ENCODE data around the gene SPOCK2. TPM values are rescaled to one million over a fixed set of nuclear protein-coding genes. Genes with fewer than 3 reads are reported as not detected.
"Not testable (repeated sequence)": the region's sequence is repeated elsewhere in the genome, so short reads cannot be mapped to it uniquely, and the experiment has no call there.

The SPOCK2 gene
- total RNA-seq, 4 donors from 2014 or later, result 4.6 to 12.1 (median 7.8) TPM

DNA sequence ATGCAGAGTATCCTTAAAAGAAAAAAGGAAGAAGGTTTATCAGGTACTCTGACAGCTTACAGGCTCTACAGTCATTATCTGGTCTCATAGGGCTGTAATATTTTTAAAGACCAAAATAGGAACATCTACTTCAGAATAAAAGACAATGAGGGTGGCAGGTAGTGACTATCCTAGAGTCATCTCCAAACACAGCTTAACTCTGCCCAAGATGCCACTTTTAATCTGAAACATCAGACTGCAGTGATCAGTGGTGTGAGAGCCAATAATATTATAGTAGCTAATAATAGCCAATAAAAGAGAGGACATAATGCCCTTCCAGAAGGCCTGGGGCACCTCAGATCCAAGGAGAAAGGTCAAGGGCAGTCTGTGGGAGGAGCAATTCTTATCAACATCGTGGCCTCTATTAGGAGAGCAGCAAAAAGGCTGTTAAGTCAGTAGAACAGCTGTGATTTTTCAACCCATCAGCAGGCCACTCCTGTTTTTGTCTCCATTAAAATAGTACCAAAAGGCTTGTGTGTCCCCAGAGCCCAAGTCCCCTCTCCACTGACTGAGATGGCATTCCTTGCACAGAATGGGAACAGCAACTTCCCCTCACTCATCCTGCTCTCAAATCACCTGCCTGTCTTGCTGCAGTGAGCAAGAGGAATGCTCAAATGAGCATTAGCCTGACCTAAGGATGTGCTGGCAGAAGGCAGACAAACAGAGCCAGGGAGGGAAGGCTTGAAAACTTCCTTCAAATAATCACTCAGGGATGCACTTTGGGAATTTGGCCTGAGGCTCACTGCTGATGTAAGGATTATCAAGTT, 20.7 kb upstream of the SPOCK2 start:
- no peak for DNase-seq (ENCODE audit: extremely low spot score)
- WGBS, result 56% methylated on average over 1 of the region's 1 CpG
- intact Hi-C loops (cut with DNase I), result no loop called here
- TF ChIP-seq POLR2AphosphoS5 (IDR thresholded peaks at IDR 0.05) (no peak), EP300 (IDR thresholded peaks at IDR 0.05) (no peak), POLR2A (IDR thresholded peaks at IDR 0.05; ENCODE audit: low read depth) (no peak)
- TF ChIP-seq, protein P1, sequence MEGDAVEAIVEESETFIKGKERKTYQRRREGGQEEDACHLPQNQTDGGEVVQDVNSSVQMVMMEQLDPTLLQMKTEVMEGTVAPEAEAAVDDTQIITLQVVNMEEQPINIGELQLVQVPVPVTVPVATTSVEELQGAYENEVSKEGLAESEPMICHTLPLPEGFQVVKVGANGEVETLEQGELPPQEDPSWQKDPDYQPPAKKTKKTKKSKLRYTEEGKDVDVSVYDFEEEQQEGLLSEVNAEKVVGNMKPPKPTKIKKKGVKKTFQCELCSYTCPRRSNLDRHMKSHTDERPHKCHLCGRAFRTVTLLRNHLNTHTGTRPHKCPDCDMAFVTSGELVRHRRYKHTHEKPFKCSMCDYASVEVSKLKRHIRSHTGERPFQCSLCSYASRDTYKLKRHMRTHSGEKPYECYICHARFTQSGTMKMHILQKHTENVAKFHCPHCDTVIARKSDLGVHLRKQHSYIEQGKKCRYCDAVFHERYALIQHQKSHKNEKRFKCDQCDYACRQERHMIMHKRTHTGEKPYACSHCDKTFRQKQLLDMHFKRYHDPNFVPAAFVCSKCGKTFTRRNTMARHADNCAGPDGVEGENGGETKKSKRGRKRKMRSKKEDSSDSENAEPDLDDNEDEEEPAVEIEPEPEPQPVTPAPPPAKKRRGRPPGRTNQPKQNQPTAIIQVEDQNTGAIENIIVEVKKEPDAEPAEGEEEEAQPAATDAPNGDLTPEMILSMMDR (IDR thresholded peaks at IDR 0.05), result no peak
- H3K4me1 ChIP-seq, result peaks cover 0 to 12% (median 0%) of the 10 kb centered on the region in 4 donors
- H3K4me3 ChIP-seq, result no peak overlapping the region
- H3K27ac ChIP-seq (replicated peaks in 1 of 4), result no peak overlapping the region
- H3K27me3 ChIP-seq, result no peaks in the 10 kb centered on the region
- H3K9me3 ChIP-seq, result no peaks in the 10 kb centered on the region
- peaks cover 0 to 14% (median 0%) of the 10 kb centered on the region in 4 donors for H3K36me3 ChIP-seq

DNA sequence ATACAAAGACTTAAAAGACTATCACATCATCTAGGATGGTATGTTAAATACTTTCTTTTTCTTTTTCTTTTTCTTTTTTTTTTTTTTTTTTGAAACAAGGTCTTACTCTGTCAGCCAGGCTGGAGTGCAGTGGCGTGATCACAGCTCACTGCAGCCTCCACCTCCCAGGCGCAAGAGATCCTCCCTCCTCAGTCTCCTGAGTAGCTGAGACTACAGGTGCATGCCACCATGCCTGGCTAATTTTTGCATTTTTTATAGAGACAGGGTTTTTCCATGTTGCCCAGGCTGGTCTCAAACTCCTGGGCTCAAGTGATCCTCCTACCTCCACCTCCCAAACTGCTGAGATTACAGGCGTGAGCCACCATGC, 19.6 kb upstream of the SPOCK2 start:
- DNase-seq (ENCODE audit: extremely low spot score); intact Hi-C loops (cut with DNase I): not testable (repeated sequence)
- WGBS, result 98% methylated on average over 3 of the region's 3 CpGs

DNA sequence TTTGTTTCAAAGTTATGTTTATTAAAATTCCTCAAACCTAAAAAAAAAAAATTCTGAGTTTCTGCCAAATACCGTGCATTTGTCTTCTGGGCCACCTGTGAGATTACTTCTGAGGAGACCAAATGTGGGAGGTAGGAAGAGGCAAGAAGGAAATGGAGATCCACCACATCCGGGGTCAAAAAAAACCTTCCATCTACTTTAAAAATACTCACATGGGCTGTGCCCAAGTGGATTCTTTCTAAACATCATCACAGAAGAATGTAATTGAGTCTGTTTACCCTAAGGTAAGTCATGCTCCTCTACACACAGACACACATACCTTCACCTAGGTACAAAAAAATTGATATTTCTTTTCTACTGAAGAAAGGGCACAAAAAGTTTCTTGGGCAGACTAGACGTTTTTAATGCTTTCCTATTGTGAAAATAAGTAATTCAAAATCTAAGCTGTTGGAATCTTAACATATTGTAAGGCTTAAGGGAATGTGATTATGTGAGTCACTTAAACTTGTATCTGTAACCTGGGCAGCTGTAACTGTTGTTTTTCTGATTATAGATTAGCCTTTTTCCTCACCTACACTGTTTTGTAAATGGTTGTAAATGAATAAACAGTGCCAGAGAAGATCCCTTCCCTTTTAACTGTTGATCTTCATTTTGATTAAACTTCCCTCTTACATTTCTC, 19.1 kb upstream of the SPOCK2 start:
- Histone ChIP-seq H3K27ac (replicated peaks in 1 of 4) (no peak overlapping the region), H3K27me3 (no peaks in the 10 kb centered on the region), H3K9me3 (no peaks in the 10 kb centered on the region), H3K4me3 (no peak overlapping the region), H3K36me3 (peaks cover 3 to 17% (median 4%) of the 10 kb centered on the region in 4 donors), H3K4me1 (peaks cover 0 to 12% (median 0%) of the 10 kb centered on the region in 4 donors)
- intact Hi-C loops (cut with DNase I), result no loop called here
- TF ChIP-seq POLR2A (IDR thresholded peaks at IDR 0.05; ENCODE audit: low read depth), result no peak
- TF ChIP-seq EP300 (IDR thresholded peaks at IDR 0.05), result no peak
- TF ChIP-seq, protein P1 (IDR thresholded peaks at IDR 0.05), result no peak
- TF ChIP-seq POLR2AphosphoS5 (IDR thresholded peaks at IDR 0.05), result no peak
- no peak for DNase-seq (ENCODE audit: extremely low spot score)
- WGBS, result 53% methylated on average over 3 of the region's 3 CpGs

More for the DNA sequence above, 19.6 kb upstream of the SPOCK2 start:
- H3K4me3 ChIP-seq; H3K9me3 ChIP-seq; H3K27me3 ChIP-seq; H3K27ac ChIP-seq (replicated peaks in 1 of 4): not testable (repeated sequence)
- H3K4me1 ChIP-seq, result peaks cover 0 to 12% (median 0%) of the 10 kb centered on the region in 4 donors
- H3K36me3 ChIP-seq, result peaks cover 0 to 14% (median 0%) of the 10 kb centered on the region in 4 donors

GRCh38 chr10:72106896-72107295, 18.5 kb upstream of the SPOCK2 start:
- intact Hi-C loops (cut with DNase I), result no loop called here
- Histone ChIP-seq H3K27ac (replicated peaks in 1 of 4) (no peak overlapping the region), H3K36me3 (peaks cover 3 to 20% (median 10%) of the 10 kb centered on the region in 4 donors), H3K4me3 (no peak overlapping the region), H3K27me3 (no peaks in the 10 kb centered on the region), H3K9me3 (no peaks in the 10 kb centered on the region), H3K4me1 (peaks cover 0 to 12% (median 0%) of the 10 kb centered on the region in 4 donors)
- TF ChIP-seq, protein P1 (IDR thresholded peaks at IDR 0.05), result no peak
- TF ChIP-seq POLR2AphosphoS5 (IDR thresholded peaks at IDR 0.05) (no peak), EP300 (IDR thresholded peaks at IDR 0.05) (no peak), POLR2A (IDR thresholded peaks at IDR 0.05; ENCODE audit: low read depth) (no peak)
- 95% methylated on average over 2 of the region's 2 CpGs for whole genome bisulfite sequencing
- DNase-seq (ENCODE audit: extremely low spot score), result no peak

GRCh38 chr10:72106154-72106849, 18.0 kb upstream of the SPOCK2 start:
- DNase-seq (ENCODE audit: extremely low spot score), result no peak
- WGBS, result 94% methylated on average over 2 of the region's 2 CpGs
- peaks cover 3 to 26% (median 14%) of the 10 kb centered on the region in 4 donors for H3K36me3 ChIP-seq
- H3K9me3 ChIP-seq, result no peaks in the 10 kb centered on the region
- peaks cover 0 to 12% (median 0%) of the 10 kb centered on the region in 4 donors for H3K4me1 ChIP-seq
- intact Hi-C loops (cut with DNase I), result no loop called here
- TF ChIP-seq EP300 (IDR thresholded peaks at IDR 0.05) (no peak), POLR2A (IDR thresholded peaks at IDR 0.05; ENCODE audit: low read depth) (no peak), POLR2AphosphoS5 (IDR thresholded peaks at IDR 0.05) (no peak)
- TF ChIP-seq, protein P1 (IDR thresholded peaks at IDR 0.05), result no peak
- H3K27ac ChIP-seq (replicated peaks in 1 of 4), result no peak overlapping the region
- H3K4me3 ChIP-seq, result no peak overlapping the region
- H3K27me3 ChIP-seq, result no peaks in the 10 kb centered on the region

Measured in esophagus muscularis mucosa (tissue), 4 donors.